ENCODE data around the gene WDR36. TPM values are rescaled to one million over a fixed set of nuclear protein-coding genes. Genes with fewer than 3 reads are reported as not detected.

WDR36 gene
- total RNA-seq, 1 experiment from 2014 or later = 53.6 TPM

DNA sequence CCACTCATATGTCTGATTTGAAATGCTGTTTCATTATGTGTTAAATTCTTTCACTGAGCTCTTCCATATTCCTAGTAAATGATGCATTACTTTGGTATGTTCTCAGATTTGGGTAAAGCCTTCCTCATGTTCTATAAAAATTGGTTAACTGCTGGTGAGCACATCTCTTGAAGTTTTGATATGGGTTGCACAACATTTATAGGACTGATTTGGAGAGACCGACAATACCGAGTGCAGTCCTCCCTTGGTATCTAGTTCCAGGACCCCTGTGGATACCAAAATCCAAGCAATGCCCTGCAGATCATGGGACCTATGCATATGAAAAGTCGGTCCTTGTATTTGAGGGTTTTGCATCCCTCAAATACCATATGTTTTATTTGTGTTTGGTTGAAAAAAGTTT, 37.8 kb downstream of the WDR36 start:
- intact Hi-C loops (cut with micrococcal nuclease) = no loop called here
- H3K9ac ChIP-seq (ENCODE audit: low read length) = no peak overlapping the region
- no peaks in the 10 kb centered on the region for H3K9me2 ChIP-seq (ENCODE audit: insufficient read depth)
- no peaks in the 10 kb centered on the region for H3K27me3 ChIP-seq (ENCODE audit: insufficient read depth, low read length)
- no peak overlapping the region for H3K4me2 ChIP-seq (ENCODE audit: low read length)
- peaks cover 3% of the 10 kb centered on the region; the same call in 1 of the 2 replicates for H4K20me1 ChIP-seq (ENCODE audit: insufficient read depth)
- H3K4me1 ChIP-seq (ENCODE audit: control insufficient read depth in 1 of 2, insufficient read depth in 2 of 2, low read length in 2 of 2) = no peaks in the 10 kb centered on the region
- no peak overlapping the region for H3K27ac ChIP-seq (ENCODE audit: low read depth, low read length)
- RAD21 ChIA-PET (ENCODE audit: low non-redundant PET in 1 of 2, low total read pairs in 2 of 2, uncharacterized antibody in 2 of 2, unreplicated experiment in 2 of 2) = no interaction called here
- peaks cover 21 to 26% of the 10 kb centered on the region in 2 experiments; a peak in 3 of 4 replicates for H3K36me3 ChIP-seq (ENCODE audit: control insufficient read depth in 1 of 2, insufficient read depth in 2 of 2, low read length in 2 of 2)
- no peak overlapping the region for H2AFZ ChIP-seq (ENCODE audit: low read depth, low read length, poor library complexity, severe bottlenecking)
- no peak for ATAC-seq
- no peak overlapping the region for H3K4me3 ChIP-seq (replicated peaks in 1 of 2; ENCODE audit: low read depth in 1 of 2, low read length in 2 of 2)
- no peaks in the 10 kb centered on the region for H3K79me2 ChIP-seq (ENCODE audit: insufficient read depth, low read length)
- no peaks in the 10 kb centered on the region for H3K9me3 ChIP-seq (ENCODE audit: control insufficient read depth in 1 of 2, insufficient read depth in 1 of 2, low read depth in 1 of 2, low read length in 2 of 2)
- TF ChIP-seq SRF (IDR thresholded peaks at IDR 0.05; ENCODE audit: low read depth) (no peak), JUND (IDR thresholded peaks at IDR 0.05) (no peak), CBX3 (IDR thresholded peaks at IDR 0.05; ENCODE audit: low read depth) (no peak), EZH2phosphoT487 (IDR thresholded peaks at IDR 0.05; ENCODE audit: borderline replicate concordance) (no peak), EGR1 (IDR thresholded peaks at IDR 0.05; ENCODE audit: low read depth) (no peak), CEBPB (IDR thresholded peaks at IDR 0.05; ENCODE audit: low read depth) (no peak), EZH2 (IDR thresholded peaks at IDR 0.05) (no peak), ZNF274 (IDR thresholded peaks at IDR 0.05; ENCODE audit: low read depth, low read length) (no peak), ZBTB33 (IDR thresholded peaks at IDR 0.05; ENCODE audit: extremely low read depth, insufficient replicate concordance, low read length) (no peak), CTCF (IDR thresholded peaks at IDR 0.05 in 2 of 3, conservative IDR thresholded peaks at IDR 0.05 in 1 of 3; ENCODE audit: borderline replicate concordance in 1 of 3, insufficient read depth in 1 of 3, low read depth in 2 of 3, low read length in 2 of 3) (no peak), FOSL1 (IDR thresholded peaks at IDR 0.05; ENCODE audit: low read depth) (no peak), POLR2AphosphoS5 (IDR thresholded peaks at IDR 0.05; ENCODE audit: low read depth, low read length) (no peak), REST (IDR thresholded peaks at IDR 0.05; ENCODE audit: low read depth) (no peak), SIN3A (IDR thresholded peaks at IDR 0.05; ENCODE audit: low read depth) (no peak), TCF7L2 (IDR thresholded peaks at IDR 0.05; ENCODE audit: borderline replicate concordance, extremely low read depth, insufficient read depth, insufficient read length) (no peak), ZFX (IDR thresholded peaks at IDR 0.05) (no peak), ELF1 (IDR thresholded peaks at IDR 0.05; ENCODE audit: borderline replicate concordance, low read depth) (no peak), POLR2A (IDR thresholded peaks at IDR 0.05; ENCODE audit: borderline replicate concordance, extremely low read depth, insufficient read depth, insufficient read length) (no peak), ATF3 (IDR thresholded peaks at IDR 0.05) (no peak)
- TF ChIP-seq, protein P1, sequence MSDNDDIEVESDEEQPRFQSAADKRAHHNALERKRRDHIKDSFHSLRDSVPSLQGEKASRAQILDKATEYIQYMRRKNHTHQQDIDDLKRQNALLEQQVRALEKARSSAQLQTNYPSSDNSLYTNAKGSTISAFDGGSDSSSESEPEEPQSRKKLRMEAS (IDR thresholded peaks at IDR 0.05) = no peak
- CTCF ChIA-PET = no interaction called here
- BruUV-seq (replicated peaks) = no TSS peak
- POLR2A ChIA-PET = no interaction called here
- DNase-seq (ENCODE audit: low read depth, low spot score) = no peak
